H9 (cell line): ENCODE data around the gene FTH1. TPM values are rescaled to one million over a fixed set of nuclear protein-coding genes. Genes with fewer than 3 reads are reported as not detected.

Experiments used
- DNase-seq: peaks from one replicate; pipeline ENCODE4 v3.0.0-alpha.2; 2017
- H2AFZ ChIP-seq: one replicate; pipeline ENCODE4 v1.6.1; 2013; ENCODE audit warnings: mild to moderate bottlenecking, low read length, control low read depth, moderate library complexity
- H2AK5ac ChIP-seq: 2 replicates; pipeline ENCODE4 v1.6.1; 2013; ENCODE audit warnings: low read length, control low read depth, mixed read lengths; ENCODE audit not compliant: insufficient read length
- H2BK120ac ChIP-seq: one replicate; pipeline ENCODE4 v1.6.1; 2013; ENCODE audit warnings: low read depth, mild to moderate bottlenecking, low read length, control low read depth, inconsistent platforms; ENCODE audit not compliant: poor library complexity, severe bottlenecking
- H2BK12ac ChIP-seq: 2 replicates; pipeline ENCODE4 v1.6.1; 2013; ENCODE audit warnings: low read length, control low read depth, mixed read lengths, low read depth; ENCODE audit not compliant: insufficient read length
- H2BK15ac ChIP-seq: 2 replicates; pipeline ENCODE4 v1.6.1; 2013; ENCODE audit warnings: low read depth, low read length, control low read depth
- H2BK20ac ChIP-seq: one replicate; pipeline ENCODE4 v1.6.1; 2013; ENCODE audit warnings: low read depth, mild to moderate bottlenecking, low read length, control low read depth, inconsistent platforms; ENCODE audit not compliant: poor library complexity, severe bottlenecking
- H2BK5ac ChIP-seq: 2 replicates; pipeline ENCODE4 v1.6.1; 2013; ENCODE audit warnings: low read length, control low read depth, mixed read lengths; ENCODE audit not compliant: insufficient read length
- H3K14ac ChIP-seq: 2 replicates; pipeline ENCODE4 v1.6.1; 2013; ENCODE audit warnings: low read length, control low read depth; ENCODE audit not compliant: insufficient read depth
- H3K18ac ChIP-seq: 2 replicates; pipeline ENCODE4 v1.6.1; 2013; ENCODE audit warnings: low read depth, mild to moderate bottlenecking, mixed read lengths, low read length, control low read depth; ENCODE audit not compliant: insufficient read length
- H3K23ac ChIP-seq: 2 replicates; pipeline ENCODE4 v1.6.1; 2013; ENCODE audit warnings: low read length, control low read depth, mixed read lengths, low read depth; ENCODE audit not compliant: insufficient read length
- H3K23me2 ChIP-seq: 2 replicates; pipeline ENCODE4 v1.6.1; 2013; ENCODE audit warnings: low read depth, mild to moderate bottlenecking, mixed read lengths, low read length, control low read depth; ENCODE audit not compliant: insufficient read length, poor library complexity, severe bottlenecking
- H3K27ac ChIP-seq: 2 replicates; pipeline ENCODE4 v1.5.1; 2013; ENCODE audit warnings: low read length, control low read depth, mixed read lengths, low read depth; ENCODE audit not compliant: insufficient read length
- H3K27me3 ChIP-seq: 2 replicates; pipeline ENCODE4 v1.6.1; 2013; ENCODE audit warnings: low read length, control low read depth, inconsistent platforms; ENCODE audit not compliant: insufficient read depth
- H3K4ac ChIP-seq: 2 replicates; pipeline ENCODE4 v1.6.1; 2013; ENCODE audit warnings: low read depth, mild to moderate bottlenecking, control low read depth, inconsistent platforms, low read length, moderate library complexity
- H3K4me1 ChIP-seq: 2 replicates; pipeline ENCODE4 v1.6.1; 2013; ENCODE audit warnings: low read length, control low read depth, inconsistent platforms; ENCODE audit not compliant: insufficient read depth
- H3K4me2 ChIP-seq: 2 replicates; pipeline ENCODE4 v1.6.1; 2013; ENCODE audit warnings: low read length, control low read depth, mixed read lengths; ENCODE audit not compliant: insufficient read length, insufficient read depth
- H3K56ac ChIP-seq: 2 replicates; pipeline ENCODE4 v1.6.1; 2013; ENCODE audit warnings: low read depth, mild to moderate bottlenecking, mixed read lengths, low read length, control low read depth; ENCODE audit not compliant: insufficient read length
- H3K79me1 ChIP-seq: 2 replicates; pipeline ENCODE4 v1.6.1; 2013; ENCODE audit warnings: low read depth, mild to moderate bottlenecking, moderate library complexity, low read length, control low read depth, inconsistent platforms; ENCODE audit not compliant: insufficient read depth, poor library complexity, severe bottlenecking
- H3K79me2 ChIP-seq: 2 replicates; pipeline ENCODE4 v1.6.1; 2013; ENCODE audit warnings: low read length, control low read depth, inconsistent platforms; ENCODE audit not compliant: insufficient read depth
- H3K9ac ChIP-seq: 2 replicates; pipeline ENCODE4 v1.6.1; 2013; ENCODE audit warnings: low read length, control low read depth, mixed read lengths; ENCODE audit not compliant: insufficient read length; ENCODE audit errors: extremely low read depth
- H3K9me3 ChIP-seq: one replicate; pipeline ENCODE4 v1.6.1; 2013; ENCODE audit warnings: low read depth, low read length, inconsistent platforms; ENCODE audit not compliant: control insufficient read depth
- H3T11ph ChIP-seq: one replicate; pipeline ENCODE4 v1.6.1; 2013; ENCODE audit warnings: mild to moderate bottlenecking, low read length, control low read depth, inconsistent platforms
- H4K20me1 ChIP-seq: one replicate; pipeline ENCODE4 v1.6.1; 2013; ENCODE audit not compliant: control insufficient read depth, insufficient read length, insufficient read depth
- H4K5ac ChIP-seq: 2 replicates; pipeline ENCODE4 v1.6.1; 2013; ENCODE audit warnings: low read depth, mild to moderate bottlenecking, mixed read lengths, low read length, control low read depth; ENCODE audit not compliant: insufficient read length
- H4K8ac ChIP-seq: replicated peaks from 2 replicates; pipeline ENCODE4 v1.6.1; 2013; ENCODE audit warnings: low read length, control low read depth, mixed read lengths, low read depth; ENCODE audit not compliant: insufficient read length
- H4K91ac ChIP-seq: 2 replicates; pipeline ENCODE4 v1.6.1; 2013; ENCODE audit warnings: low read depth, mild to moderate bottlenecking, moderate library complexity, mixed read lengths, low read length, control low read depth; ENCODE audit not compliant: insufficient read length
- H3K27ac Mint-ChIP-seq, 3 experiments: 2 replicates in 2 of 3; 3 replicates in 1 of 3; pipeline ENCODE4 v1.8.0; 2020 to 2021; ENCODE audit warnings: mixed read lengths in 3 of 3, mild to moderate bottlenecking in 1 of 3, moderate library complexity in 1 of 3
- H3K27me3 Mint-ChIP-seq: 2 replicates; pipeline ENCODE4 v1.8.0; 2021; ENCODE audit warnings: low read depth, mild to moderate bottlenecking, moderate library complexity, mixed read lengths
- H3K36me3 Mint-ChIP-seq, 3 experiments: 2 replicates in 2 of 3; 3 replicates in 1 of 3; pipeline ENCODE4 v1.8.0; 2020 to 2021; ENCODE audit warnings: low read depth in 3 of 3, mixed read lengths in 3 of 3; ENCODE audit not compliant: insufficient read depth in 1 of 3
- H3K4me1 Mint-ChIP-seq, 2 experiments: 2 replicates each; pipeline ENCODE4 v1.8.0; 2020; ENCODE audit warnings: mixed read lengths in 2 of 2
- H3K4me3 Mint-ChIP-seq, 2 experiments: 2 replicates in 1 of 2; 3 replicates in 1 of 2; pipeline ENCODE4 v1.8.0; 2020 to 2021; ENCODE audit warnings: mild to moderate bottlenecking in 2 of 2, mixed read lengths in 2 of 2, moderate library complexity in 1 of 2
- H3K9me3 Mint-ChIP-seq, 2 experiments: 2 replicates in 1 of 2; 3 replicates in 1 of 2; pipeline ENCODE4 v1.8.0; 2020; ENCODE audit warnings: mild to moderate bottlenecking in 2 of 2, mixed read lengths in 2 of 2, moderate library complexity in 1 of 2
- CTCF ChIP-seq: fragments of 200-600 bp; sonication (generic); conservative IDR thresholded peaks from 3 replicates; pipeline ENCODE4 v1.8.0; 2021; ENCODE audit warnings: antibody characterized with exemption, mild to moderate bottlenecking
- WGBS: extraction: QIAGEN DNeasy Blood & Tissue Kit; methylation state at CpG from one replicate; pipeline ENCODE4 v1.1.7; 2013; ENCODE audit warnings: missing lambda C conversion rate, low lambda C conversion rate, mixed read lengths; ENCODE audit not compliant: insufficient read length; ENCODE audit errors: extremely low coverage; 5-methylcytosine and 5-hydroxymethylcytosine counted together
- total RNA-seq: library from RNA; stranded (reverse); gene quantifications from 2 replicates; pipeline ENCODE4 v1.2.1, GENCODE V29; 2021

The FTH1 gene
- total RNA-seq, 1 experiment from 2014 or later: 1,505 TPM

GRCh38 chr11:62012451-62012831 lies 45.0 kb upstream of the FTH1 start:
- H3K79me2 ChIP-seq: no peaks in the 10 kb centered on the region
- H2BK5ac ChIP-seq: no peak overlapping the region
- H3K27me3 Mint-ChIP-seq: peaks cover 11% of the 10 kb centered on the region
- no peaks in the 10 kb centered on the region for H3K79me1 ChIP-seq
- H3K9me3 Mint-ChIP-seq: peaks cover 2% of the 10 kb centered on the region in 2 experiments; a peak in 2 of 5 replicates
- no peak overlapping the region; a peak in 1 of 7 replicates for H3K27ac Mint-ChIP-seq
- no peak overlapping the region for H3K27ac ChIP-seq
- H3K27me3 ChIP-seq: no peaks in the 10 kb centered on the region
- H2BK120ac ChIP-seq: no peak overlapping the region
- H4K91ac ChIP-seq: no peak overlapping the region
- no peaks in the 10 kb centered on the region for H3K23me2 ChIP-seq
- no peaks in the 10 kb centered on the region for H3K9me3 ChIP-seq
- H4K8ac ChIP-seq: no peak overlapping the region
- H3K4me1 Mint-ChIP-seq: peaks cover 11 to 16% of the 10 kb centered on the region in 2 experiments
- whole genome bisulfite sequencing: no CpG with 5 or more reads among the region's 3 CpGs
- DNase-seq: no peak
- H3K56ac ChIP-seq: no peak overlapping the region
- H3K4me2 ChIP-seq: no peak overlapping the region
- no peak overlapping the region for H2BK15ac ChIP-seq
- H3K9ac ChIP-seq: no peak overlapping the region
- no peaks in the 10 kb centered on the region for H3K36me3 Mint-ChIP-seq
- no peak overlapping the region for H3K23ac ChIP-seq
- no peak overlapping the region for H3T11ph ChIP-seq
- H2AFZ ChIP-seq: no peak overlapping the region
- no peak overlapping the region for H3K18ac ChIP-seq
- H3K14ac ChIP-seq: no peak overlapping the region
- no peak overlapping the region for H3K4ac ChIP-seq
- H2AK5ac ChIP-seq: no peak overlapping the region
- no peak for TF ChIP-seq CTCF
- H3K4me3 Mint-ChIP-seq: no peak overlapping the region
- no peaks in the 10 kb centered on the region for H4K20me1 ChIP-seq
- no peak overlapping the region for H2BK12ac ChIP-seq
- H2BK20ac ChIP-seq: no peak overlapping the region
- H4K5ac ChIP-seq: no peak overlapping the region
- H3K4me1 ChIP-seq: no peaks in the 10 kb centered on the region; the same call in 1 of the 2 replicates
